SJSA1 (cell line): ENCODE data around the gene STK10. TPM values are rescaled to one million over a fixed set of nuclear protein-coding genes. Genes with fewer than 3 reads are reported as not detected.

Source experiments
- DNase-seq, 2 experiments: peaks; one replicate each; pipeline ENCODE4 v3.0.0-alpha.2; 2015 to 2020; ENCODE audit warnings: low spot score in 2 of 2, low read depth in 1 of 2
- H3K27ac ChIP-seq: fragments of 250-450 bp; sonication (Bioruptor Pico); 2 replicates; pipeline ENCODE4 v1.5.1; 2020; ENCODE audit warnings: mild to moderate bottlenecking, moderate library complexity
- H3K27me3 ChIP-seq: fragments of 250-450 bp; sonication (Bioruptor Pico); replicated peaks from 2 replicates; pipeline ENCODE4 v1.5.1; 2020; ENCODE audit warnings: mild to moderate bottlenecking, moderate library complexity
- H3K36me3 ChIP-seq: fragments of 250-450 bp; sonication (Bioruptor Pico); 2 replicates; pipeline ENCODE4 v1.5.1; 2020; ENCODE audit warnings: mild to moderate bottlenecking
- H3K4me1 ChIP-seq: fragments of 250-450 bp; sonication (Bioruptor Pico); replicated peaks from 2 replicates; pipeline ENCODE4 v1.6.1; 2021; ENCODE audit warnings: mild to moderate bottlenecking
- H3K4me3 ChIP-seq: fragments of 250-450 bp; sonication (Bioruptor Pico); 2 replicates; pipeline ENCODE4 v1.5.1; 2020; ENCODE audit warnings: mild to moderate bottlenecking
- H3K9me3 ChIP-seq: fragments of 250-450 bp; sonication (Bioruptor Pico); replicated peaks from 2 replicates; pipeline ENCODE4 v1.5.1; 2020; ENCODE audit warnings: mild to moderate bottlenecking
- total RNA-seq: library from RNA; depleted of rRNA; stranded (reverse); fragments of >200 nt; shearing (Covaris generic); gene quantifications from 2 replicates; pipeline ENCODE4 v1.2.3, GENCODE V29; 2014

Gene STK10
- total RNA-seq, 1 experiment from 2014 or later, result 45.9 TPM

- Histone ChIP-seq H3K27me3 (no peaks in the 10 kb centered on the region), H3K27ac (peak overlapping the region; percentile 95), H3K36me3 (peaks cover 10% of the 10 kb centered on the region), H3K4me1 (peaks cover 18% of the 10 kb centered on the region), H3K9me3 (no peaks in the 10 kb centered on the region), H3K4me3 (peak overlapping the region; percentile 86)
- peak in 1 of 2 experiments; percentile 35 for DNase-seq
These were observed 180.6 kb downstream of the STK10 start for GRCh38 chr5:172007175-172008110.

GRCh38 chr5:172006321-172007174 is 181.5 kb downstream of the STK10 start, which contains the start of gene FBXW11:
TSS of gene FBXW11 (minus strand) at chr5:172006638. CDS start at chr5:172006502, 136 bp downstream.
- no peaks in the 10 kb centered on the region for H3K27me3 ChIP-seq
- peak; percentile 99 for DNase-seq
- H3K9me3 ChIP-seq, result no peaks in the 10 kb centered on the region
- H3K4me3 ChIP-seq, result peak within 1 kb of the TSS; percentile 86
- peaks cover 16% of the 10 kb centered on the region for H3K36me3 ChIP-seq
- peak within 1 kb of the TSS; percentile 95 for H3K27ac ChIP-seq
- H3K4me1 ChIP-seq, result peaks cover 18% of the 10 kb centered on the region

GRCh38 chr5:172005708-172006320 is 182.2 kb downstream of the STK10 start:
- H3K4me1 ChIP-seq, result peaks cover 18% of the 10 kb centered on the region
- peak overlapping the region; percentile 95 for H3K27ac ChIP-seq
- H3K9me3 ChIP-seq, result no peaks in the 10 kb centered on the region
- peak overlapping the region; percentile 86 for H3K4me3 ChIP-seq
- peak; percentile 61 to 64 for DNase-seq
- H3K27me3 ChIP-seq, result no peaks in the 10 kb centered on the region
- H3K36me3 ChIP-seq, result peaks cover 18% of the 10 kb centered on the region

GRCh38 chr5:172004824-172005237 is 183.2 kb downstream of the STK10 start:
- Histone ChIP-seq H3K4me3 (peak overlapping the region; percentile 86), H3K36me3 (peaks cover 18% of the 10 kb centered on the region), H3K4me1 (peaks cover 21% of the 10 kb centered on the region), H3K9me3 (no peaks in the 10 kb centered on the region), H3K27me3 (no peaks in the 10 kb centered on the region), H3K27ac (0 out of 2 replicates have a peak overlapping the region, but pooled peaks have one; percentile 12)
- DNase-seq, result peak; percentile 9 to 35

GRCh38 chr5:172003746-172004145 is 184.3 kb downstream of the STK10 start:
- Histone ChIP-seq H3K27me3 (no peaks in the 10 kb centered on the region), H3K4me3 (no peak overlapping the region), H3K4me1 (peaks cover 26% of the 10 kb centered on the region), H3K36me3 (peaks cover 18% of the 10 kb centered on the region), H3K9me3 (no peaks in the 10 kb centered on the region), H3K27ac (no peak overlapping the region)
- DNase-seq, result no peak

GRCh38 chr5:172002840-172003512 is 185.0 kb downstream of the STK10 start:
- Histone ChIP-seq H3K36me3 (peaks cover 18% of the 10 kb centered on the region), H3K4me3 (no peak overlapping the region), H3K9me3 (no peaks in the 10 kb centered on the region), H3K27ac (no peak overlapping the region), H3K27me3 (no peaks in the 10 kb centered on the region), H3K4me1 (peaks cover 23% of the 10 kb centered on the region)
- no peak for DNase-seq

GRCh38 chr5:172002310-172002709 is 185.7 kb downstream of the STK10 start:
- Histone ChIP-seq H3K4me3 (no peak overlapping the region), H3K27ac (no peak overlapping the region), H3K4me1 (peaks cover 17% of the 10 kb centered on the region), H3K9me3 (no peaks in the 10 kb centered on the region), H3K36me3 (peaks cover 18% of the 10 kb centered on the region), H3K27me3 (no peaks in the 10 kb centered on the region)
- DNase-seq, result peak in 1 of 2 experiments; percentile 21

GRCh38 chr5:171999877-172000276 is 188.1 kb downstream of the STK10 start:
- Histone ChIP-seq H3K27ac (no peak overlapping the region), H3K9me3 (no peaks in the 10 kb centered on the region), H3K4me3 (no peak overlapping the region), H3K4me1 (peaks cover 13% of the 10 kb centered on the region), H3K36me3 (peaks cover 23% of the 10 kb centered on the region), H3K27me3 (no peaks in the 10 kb centered on the region)
- DNase-seq, result no peak

- Histone ChIP-seq H3K4me1 (peaks cover 9% of the 10 kb centered on the region), H3K36me3 (peaks cover 24% of the 10 kb centered on the region), H3K27me3 (no peaks in the 10 kb centered on the region), H3K4me3 (no peak overlapping the region), H3K9me3 (no peaks in the 10 kb centered on the region), H3K27ac (no peak overlapping the region)
- no peak for DNase-seq
These were observed 188.9 kb downstream of the STK10 start for GRCh38 chr5:171999100-171999499.

- H3K36me3 ChIP-seq, result peaks cover 34% of the 10 kb centered on the region
- no peak overlapping the region for H3K4me3 ChIP-seq
- no peaks in the 10 kb centered on the region for H3K27me3 ChIP-seq
- peaks cover 9% of the 10 kb centered on the region for H3K4me1 ChIP-seq
- peak in 1 of 2 experiments; percentile 27 for DNase-seq
- no peak overlapping the region for H3K27ac ChIP-seq
- no peaks in the 10 kb centered on the region for H3K9me3 ChIP-seq
These were observed 191.0 kb downstream of the STK10 start for GRCh38 chr5:171997011-171997410.

- Histone ChIP-seq H3K27me3 (no peaks in the 10 kb centered on the region), H3K36me3 (peaks cover 50% of the 10 kb centered on the region), H3K4me1 (peaks cover 8% of the 10 kb centered on the region), H3K9me3 (0 out of 2 replicates have a peak, but pooled peaks cover 3% of the 10 kb centered on the region), H3K27ac (no peak overlapping the region), H3K4me3 (no peak overlapping the region)
- DNase-seq, result no peak
These were observed 195.2 kb downstream of the STK10 start for GRCh38 chr5:171992813-171993212.

- 0 out of 2 replicates have a peak, but pooled peaks cover 3% of the 10 kb centered on the region for H3K9me3 ChIP-seq
- peaks cover 51% of the 10 kb centered on the region for H3K36me3 ChIP-seq
- no peak overlapping the region for H3K4me3 ChIP-seq
- no peak overlapping the region for H3K27ac ChIP-seq
- no peaks in the 10 kb centered on the region for H3K27me3 ChIP-seq
- H3K4me1 ChIP-seq, result peaks cover 8% of the 10 kb centered on the region
- no peak for DNase-seq
These were observed 195.7 kb downstream of the STK10 start for GRCh38 chr5:171992305-171992704.
